ENCODE data around the gene TSHZ2.
"Not testable (repeated sequence)": the region's sequence is repeated elsewhere in the genome, so short reads cannot be mapped to it uniquely, and the experiment has no call there.

The TSHZ2 gene

DNA sequence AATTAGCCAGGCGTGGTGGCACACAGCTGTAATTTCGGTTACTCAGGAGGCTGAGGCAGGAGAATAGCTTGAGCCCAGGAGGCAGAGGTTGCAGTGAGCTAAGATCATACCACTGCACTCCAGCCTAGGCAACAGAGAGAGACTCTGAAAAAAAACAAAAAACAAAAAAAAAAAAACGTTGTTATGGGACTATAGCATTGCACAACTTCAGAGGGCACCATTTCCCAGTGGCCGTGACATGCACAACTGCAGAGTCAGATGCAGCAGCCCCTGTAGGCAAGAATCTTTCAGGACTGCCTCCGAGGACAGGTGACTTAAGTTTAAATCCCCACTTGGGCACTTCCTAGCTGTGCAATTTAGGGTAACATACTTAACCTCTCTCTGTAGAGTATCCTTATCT is 557.5 kb downstream of the TSHZ2 start:
- TF ChIP-seq, protein P1, sequence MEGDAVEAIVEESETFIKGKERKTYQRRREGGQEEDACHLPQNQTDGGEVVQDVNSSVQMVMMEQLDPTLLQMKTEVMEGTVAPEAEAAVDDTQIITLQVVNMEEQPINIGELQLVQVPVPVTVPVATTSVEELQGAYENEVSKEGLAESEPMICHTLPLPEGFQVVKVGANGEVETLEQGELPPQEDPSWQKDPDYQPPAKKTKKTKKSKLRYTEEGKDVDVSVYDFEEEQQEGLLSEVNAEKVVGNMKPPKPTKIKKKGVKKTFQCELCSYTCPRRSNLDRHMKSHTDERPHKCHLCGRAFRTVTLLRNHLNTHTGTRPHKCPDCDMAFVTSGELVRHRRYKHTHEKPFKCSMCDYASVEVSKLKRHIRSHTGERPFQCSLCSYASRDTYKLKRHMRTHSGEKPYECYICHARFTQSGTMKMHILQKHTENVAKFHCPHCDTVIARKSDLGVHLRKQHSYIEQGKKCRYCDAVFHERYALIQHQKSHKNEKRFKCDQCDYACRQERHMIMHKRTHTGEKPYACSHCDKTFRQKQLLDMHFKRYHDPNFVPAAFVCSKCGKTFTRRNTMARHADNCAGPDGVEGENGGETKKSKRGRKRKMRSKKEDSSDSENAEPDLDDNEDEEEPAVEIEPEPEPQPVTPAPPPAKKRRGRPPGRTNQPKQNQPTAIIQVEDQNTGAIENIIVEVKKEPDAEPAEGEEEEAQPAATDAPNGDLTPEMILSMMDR (conservative IDR thresholded peaks at IDR 0.05): no peak
- no peak for TF ChIP-seq ZFX (IDR thresholded peaks at IDR 0.05)

DNA sequence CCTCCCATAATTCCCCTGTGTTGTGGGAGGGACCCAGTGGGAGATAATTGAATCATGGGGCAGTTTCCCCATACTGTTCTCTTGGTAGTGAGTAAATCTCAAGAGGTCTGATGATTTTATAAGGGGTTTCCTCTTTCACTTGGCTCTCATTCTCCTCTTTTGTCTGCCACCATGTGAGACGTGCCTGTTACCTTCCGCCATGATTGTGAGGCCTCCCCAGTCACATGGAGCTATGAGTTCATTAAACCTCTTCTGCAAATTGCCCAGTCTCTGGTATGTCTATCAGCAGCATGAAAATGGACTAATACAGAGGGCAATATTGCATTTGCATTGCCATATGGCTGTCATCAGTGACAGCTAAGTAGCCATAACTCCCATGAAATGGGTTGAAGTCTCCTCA is 558.3 kb downstream of the TSHZ2 start:
- TF ChIP-seq, protein P1 (conservative IDR thresholded peaks at IDR 0.05): no peak
- TF ChIP-seq ZFX (IDR thresholded peaks at IDR 0.05): no peak
- H3K27ac ChIP-seq: no peak overlapping the region

More for the DNA sequence above, 557.5 kb downstream of the TSHZ2 start:
- H3K27ac ChIP-seq: no peak overlapping the region

DNA sequence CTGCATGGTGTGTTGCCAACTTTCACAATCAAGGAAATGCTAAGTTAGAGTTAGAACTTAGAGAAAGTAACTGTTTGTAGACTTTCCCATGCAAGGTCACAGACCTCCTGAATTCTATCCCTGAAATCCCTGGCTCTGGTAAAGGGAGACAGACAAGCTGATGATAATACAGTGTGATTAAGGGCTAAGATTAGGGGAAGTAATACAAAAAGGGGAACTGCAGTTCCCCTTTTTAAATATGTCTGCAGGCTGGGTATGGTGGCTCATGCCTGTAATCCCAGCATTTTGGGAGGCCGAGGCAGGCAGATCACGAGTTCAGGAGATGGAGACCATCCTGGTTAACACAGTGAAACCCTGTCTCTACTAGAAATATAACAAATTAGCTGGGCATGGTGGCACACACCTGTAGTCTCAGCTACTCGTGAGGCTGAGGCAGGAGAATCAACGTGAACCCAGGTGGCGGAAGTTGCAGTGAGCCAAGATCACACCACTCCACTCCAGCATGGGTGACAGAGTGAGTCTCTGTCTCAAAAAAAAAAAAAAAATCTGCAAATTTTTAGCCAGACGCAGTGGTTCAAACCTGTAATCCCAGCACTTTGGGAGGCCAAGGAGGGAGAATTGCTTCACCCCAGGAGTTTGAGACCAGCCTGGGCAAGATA is 560.6 kb downstream of the TSHZ2 start:
- not testable (repeated sequence) for H3K27ac ChIP-seq

DNA sequence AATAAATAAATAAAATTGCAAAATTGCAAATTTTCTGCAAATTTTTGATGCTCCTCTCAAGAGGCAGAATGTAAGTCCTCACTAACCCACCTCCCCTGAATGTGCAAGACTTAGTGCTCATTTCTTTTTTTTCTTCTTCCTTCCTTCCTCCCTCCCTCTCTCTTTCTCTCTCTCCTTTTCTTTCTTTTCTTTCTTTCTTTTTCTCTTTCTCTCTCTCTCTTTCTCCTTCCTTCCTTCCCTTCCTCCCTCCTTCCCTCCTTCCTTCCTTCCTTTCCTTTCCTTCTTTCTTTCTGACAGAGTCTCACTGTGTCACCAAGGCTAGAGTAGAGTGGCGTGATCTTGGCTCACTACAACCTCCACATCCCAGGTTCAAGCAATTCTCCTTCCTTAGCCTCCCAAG is 561.3 kb downstream of the TSHZ2 start:
- no peak for TF ChIP-seq ZFX (IDR thresholded peaks at IDR 0.05)
- TF ChIP-seq, protein P1 (conservative IDR thresholded peaks at IDR 0.05): no peak
- H3K27ac ChIP-seq: no peak overlapping the region

DNA sequence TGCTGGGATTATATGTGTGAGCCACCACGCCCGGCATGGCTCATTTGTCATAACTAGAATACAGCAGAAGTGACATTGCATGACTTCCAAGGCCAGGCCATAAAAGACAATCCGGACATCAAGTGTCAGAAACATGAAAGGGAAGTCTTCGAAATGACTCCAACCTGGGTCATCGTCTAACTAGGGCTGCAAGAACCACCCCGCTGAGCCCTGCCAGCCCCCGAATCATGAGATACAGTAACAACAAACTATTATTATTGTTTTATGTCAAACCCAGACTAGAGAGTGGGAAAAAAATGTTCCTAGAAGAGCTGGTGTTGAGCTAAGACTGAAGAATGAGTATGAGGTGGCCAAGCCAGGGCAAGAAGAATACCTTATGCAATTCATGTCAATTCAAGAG is 561.9 kb downstream of the TSHZ2 start:
- no peak overlapping the region for H3K27ac ChIP-seq
- no peak for TF ChIP-seq ZFX (IDR thresholded peaks at IDR 0.05)
- TF ChIP-seq, protein P1 (conservative IDR thresholded peaks at IDR 0.05): no peak

DNA sequence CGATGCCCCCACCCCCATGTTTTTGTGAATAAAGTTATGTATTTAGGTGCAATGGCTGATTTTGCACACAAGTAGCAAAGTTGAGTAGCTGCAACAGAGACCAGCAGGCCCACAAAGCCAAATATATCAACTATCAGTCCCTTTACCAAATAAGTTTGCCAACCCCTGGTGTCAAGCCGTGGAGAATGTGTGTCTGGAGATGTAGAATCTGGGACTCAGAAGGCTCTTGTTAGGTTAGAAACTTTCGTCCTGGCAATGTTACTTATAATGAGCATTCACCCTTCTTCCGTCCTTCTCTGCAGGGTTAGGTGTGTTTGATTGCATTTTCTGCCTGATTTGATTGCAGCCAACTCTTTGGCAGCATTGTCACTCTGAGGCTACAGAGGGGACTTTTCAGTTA is 563.7 kb downstream of the TSHZ2 start:
- no peak overlapping the region for H3K27ac ChIP-seq
- TF ChIP-seq, protein P1 (conservative IDR thresholded peaks at IDR 0.05): no peak
- TF ChIP-seq ZFX (IDR thresholded peaks at IDR 0.05): no peak

DNA sequence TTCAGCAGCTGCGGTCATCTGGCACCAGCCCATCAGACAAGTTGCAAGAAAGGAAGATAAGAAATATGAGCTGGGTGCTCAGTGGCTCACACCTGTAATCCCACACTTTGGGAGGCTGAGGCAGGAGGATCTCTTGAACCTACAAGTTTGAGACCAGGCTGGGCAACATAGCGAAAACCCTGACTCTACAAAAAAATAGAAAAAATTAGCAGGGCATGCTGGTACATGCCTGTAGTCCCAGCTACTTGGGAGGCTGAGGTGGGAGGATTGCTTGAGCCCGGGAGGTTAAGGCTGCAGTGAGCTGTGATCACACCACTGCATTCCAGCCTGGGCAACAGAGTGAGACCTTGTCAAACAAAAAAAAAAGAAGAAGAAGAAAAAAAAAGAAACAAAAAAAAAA is 564.2 kb downstream of the TSHZ2 start:
- not testable (repeated sequence) for H3K27ac ChIP-seq

DNA sequence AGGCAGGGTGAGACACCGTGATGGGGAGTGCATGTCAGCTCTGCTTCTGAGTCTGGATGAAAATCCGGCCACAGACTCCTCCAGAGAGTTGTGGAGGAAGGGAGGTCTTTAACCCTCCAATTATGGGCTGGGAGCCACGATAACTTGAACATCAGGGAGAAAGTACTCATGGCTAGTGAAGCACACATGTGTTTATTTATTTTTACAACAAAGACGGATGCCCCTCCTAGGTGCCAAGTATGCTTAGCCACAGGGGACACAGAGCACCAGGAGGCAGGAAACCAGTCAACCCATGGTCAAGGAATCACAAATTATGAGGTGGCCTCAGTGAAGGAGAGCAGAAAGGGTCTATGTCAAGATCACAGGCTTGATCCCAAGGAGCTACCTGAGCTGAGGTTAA is 567.4 kb downstream of the TSHZ2 start:
- TF ChIP-seq, protein P1 (conservative IDR thresholded peaks at IDR 0.05): no peak
- TF ChIP-seq ZFX (IDR thresholded peaks at IDR 0.05): no peak
- H3K27ac ChIP-seq: no peak overlapping the region

Data from C4-2B (cell line).